ENCODE results near the gene TRIM21.
"Not testable (repeated sequence)": the region's sequence is repeated elsewhere in the genome, so short reads cannot be mapped to it uniquely, and the experiment has no call there.

Gene TRIM21

GRCh38 chr11:4393209-4393857, at the start of gene TRIM21:
TRIM21 (minus strand) TSS chr11:4393702; CDS start chr11:4390409, 3,293 bp downstream.
- DNase-seq (ENCODE audit: low read depth): peak; percentile 52

DNA sequence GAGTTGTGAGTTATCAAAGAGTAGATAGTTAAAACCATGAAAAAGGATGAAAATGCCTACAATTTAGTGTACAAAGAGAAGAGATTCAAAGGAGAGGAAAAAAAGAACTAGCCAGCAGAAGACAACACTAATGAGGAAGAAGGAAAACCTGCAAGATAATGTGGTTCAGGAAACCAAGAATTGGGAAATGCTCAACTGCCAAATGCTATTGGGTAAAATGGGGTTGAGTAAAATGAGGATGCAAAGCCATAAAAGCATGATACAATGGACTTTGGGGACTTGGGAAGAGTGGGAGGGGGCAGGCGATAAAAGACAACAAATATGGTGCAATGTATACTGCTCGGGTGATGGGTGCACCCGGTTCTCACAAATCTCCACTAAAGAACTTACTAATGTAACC, 48.0 kb upstream of the TRIM21 start:
- no peak for DNase-seq (ENCODE audit: low read depth)

DNA sequence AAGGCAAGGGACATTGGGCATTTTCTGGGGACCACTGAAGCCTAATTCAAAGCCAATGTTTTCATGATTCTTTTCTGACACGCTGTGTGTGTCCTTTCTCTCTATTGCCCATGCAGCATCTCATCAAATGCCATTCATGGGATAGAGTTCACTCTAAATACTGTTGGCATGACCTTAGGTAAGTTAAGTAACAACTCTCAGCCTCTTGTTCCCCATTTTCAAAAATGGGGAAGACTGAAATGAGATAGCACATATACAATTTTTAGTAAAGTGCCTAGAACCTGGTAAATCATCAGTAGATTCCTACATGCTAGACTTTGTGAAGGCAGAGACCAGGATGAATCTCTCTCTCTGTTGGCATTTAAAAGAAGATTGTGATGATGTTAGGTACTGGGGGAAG, 42.9 kb upstream of the TRIM21 start:
- DNase-seq (ENCODE audit: low read depth): no peak

- no peak for DNase-seq (ENCODE audit: low read depth)
These were observed 40.4 kb upstream of the TRIM21 start for GRCh38 chr11:4433856-4434255.

DNA sequence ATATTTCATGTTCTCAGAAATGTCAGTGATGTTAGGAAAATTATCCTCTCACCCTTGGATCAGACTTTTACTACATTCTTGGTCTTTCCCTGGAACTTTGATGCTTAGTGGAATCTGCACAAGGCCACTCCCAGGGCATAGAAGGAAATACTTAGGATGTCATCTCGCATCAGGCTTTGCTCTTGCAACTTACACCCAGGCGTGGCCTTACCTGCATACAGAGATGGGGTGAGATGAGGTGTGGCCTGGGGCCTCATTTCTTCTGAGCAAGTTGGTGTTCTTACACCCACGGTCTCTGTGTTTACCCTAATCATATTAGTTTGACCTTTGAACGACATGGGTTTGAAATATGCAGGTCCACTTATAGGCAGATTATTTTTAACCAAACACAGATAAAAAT, 36.5 kb upstream of the TRIM21 start:
- no peak for DNase-seq (ENCODE audit: low read depth)

DNA sequence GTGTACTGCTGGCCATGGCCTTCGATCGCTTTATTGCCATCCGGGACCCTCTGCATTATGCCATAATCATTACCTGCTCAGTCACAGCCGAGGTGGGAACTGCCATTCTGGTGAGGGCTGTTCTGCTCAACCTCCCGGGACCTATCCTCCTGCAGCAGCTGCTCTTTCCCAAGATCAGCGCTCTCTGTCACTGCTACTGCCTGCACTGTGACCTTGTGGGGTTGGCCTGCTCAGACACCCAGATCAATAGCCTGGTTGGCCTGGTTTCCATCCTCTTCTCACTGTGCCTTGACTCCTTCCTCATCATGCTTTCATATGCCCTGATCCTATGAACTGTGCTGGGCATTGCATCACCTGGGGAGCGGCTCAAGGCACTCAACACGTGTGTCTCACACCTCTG, 24.9 kb upstream of the TRIM21 start:
- DNase-seq (ENCODE audit: low read depth): no peak

GRCh38 chr11:4416816-4417215, 23.3 kb upstream of the TRIM21 start:
- DNase-seq (ENCODE audit: low read depth): no peak

DNA sequence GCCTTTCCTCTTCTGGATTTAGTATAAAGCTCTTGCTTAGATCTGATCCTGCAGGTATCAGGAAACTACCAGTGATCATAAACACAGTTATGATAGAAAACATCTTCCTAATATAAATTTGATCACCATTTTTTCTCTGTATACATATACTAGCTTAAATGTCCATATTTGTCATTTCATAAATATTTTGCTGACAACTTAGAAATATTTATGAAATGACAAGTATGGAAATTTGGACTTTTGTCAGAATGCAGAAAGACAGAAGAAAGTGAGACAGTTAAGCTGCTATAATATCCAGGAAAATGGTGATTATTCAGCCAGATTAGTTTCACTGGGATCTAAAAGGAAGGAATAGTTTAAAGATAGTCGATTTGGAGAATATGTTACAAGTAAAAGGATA, 22.8 kb upstream of the TRIM21 start:
- DNase-seq (ENCODE audit: low read depth): no peak

DNA sequence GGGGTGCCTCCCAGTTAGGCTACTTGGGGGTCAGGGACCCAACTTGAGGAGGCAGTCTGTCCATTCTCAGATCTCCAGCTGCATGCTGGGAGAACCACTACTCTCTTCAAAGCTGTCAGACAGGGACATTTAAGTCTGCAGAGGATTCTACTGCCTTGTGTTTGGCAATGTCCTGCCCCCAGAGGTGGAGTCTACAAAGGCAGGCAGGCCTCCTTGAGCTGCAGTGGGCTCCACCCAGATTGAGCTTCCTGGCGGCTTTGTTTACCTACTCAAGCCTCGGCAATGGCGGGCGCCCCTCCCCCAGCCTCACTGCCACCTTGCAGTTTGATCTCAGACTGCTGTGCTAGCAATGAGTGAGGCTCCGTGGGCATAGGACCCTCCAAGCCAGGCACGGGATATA, 12.7 kb upstream of the TRIM21 start:
- not testable (repeated sequence) for DNase-seq (ENCODE audit: low read depth)

DNA sequence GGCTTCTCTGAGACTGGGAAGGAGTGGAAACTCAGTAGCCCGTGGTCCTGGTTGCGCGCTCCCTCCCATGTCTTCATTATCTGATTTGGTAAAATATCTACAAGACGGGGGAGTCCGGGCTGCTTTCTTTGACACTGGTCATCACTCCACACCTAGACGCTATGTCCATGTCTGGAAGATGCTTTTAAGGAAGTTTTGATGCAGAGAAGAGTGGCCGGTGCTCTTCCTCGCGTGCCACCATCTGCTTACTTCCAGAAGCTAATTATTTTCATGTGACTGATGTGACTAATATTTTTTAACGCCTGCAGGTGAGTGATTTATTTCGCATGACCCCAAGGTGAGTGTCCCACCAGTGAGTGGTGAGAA, 339 bp upstream of the TRIM21 start:
- DNase-seq (ENCODE audit: low read depth): no peak

DNA sequence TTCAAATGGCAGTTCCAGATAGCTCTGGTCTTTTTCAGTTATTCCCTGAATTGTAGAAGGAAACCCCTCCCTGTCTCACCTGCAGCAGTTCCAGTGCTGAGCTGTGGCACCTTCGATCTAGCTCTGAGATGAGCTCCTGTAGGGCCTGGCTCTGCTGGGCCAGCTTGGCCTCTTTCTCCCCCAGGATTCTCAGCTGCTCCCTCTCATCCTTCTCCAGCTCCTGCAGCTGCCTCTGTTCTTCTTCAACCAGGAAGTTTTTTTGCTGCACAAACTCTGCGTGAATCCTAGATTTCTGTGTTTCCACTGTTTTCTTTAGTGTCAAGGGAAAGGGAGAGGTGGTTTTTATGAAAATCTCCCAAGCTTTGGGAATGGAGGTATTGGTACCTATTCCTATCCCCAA, 5.3 kb downstream of the TRIM21 start:
- no peak for DNase-seq (ENCODE audit: low read depth)

DNA sequence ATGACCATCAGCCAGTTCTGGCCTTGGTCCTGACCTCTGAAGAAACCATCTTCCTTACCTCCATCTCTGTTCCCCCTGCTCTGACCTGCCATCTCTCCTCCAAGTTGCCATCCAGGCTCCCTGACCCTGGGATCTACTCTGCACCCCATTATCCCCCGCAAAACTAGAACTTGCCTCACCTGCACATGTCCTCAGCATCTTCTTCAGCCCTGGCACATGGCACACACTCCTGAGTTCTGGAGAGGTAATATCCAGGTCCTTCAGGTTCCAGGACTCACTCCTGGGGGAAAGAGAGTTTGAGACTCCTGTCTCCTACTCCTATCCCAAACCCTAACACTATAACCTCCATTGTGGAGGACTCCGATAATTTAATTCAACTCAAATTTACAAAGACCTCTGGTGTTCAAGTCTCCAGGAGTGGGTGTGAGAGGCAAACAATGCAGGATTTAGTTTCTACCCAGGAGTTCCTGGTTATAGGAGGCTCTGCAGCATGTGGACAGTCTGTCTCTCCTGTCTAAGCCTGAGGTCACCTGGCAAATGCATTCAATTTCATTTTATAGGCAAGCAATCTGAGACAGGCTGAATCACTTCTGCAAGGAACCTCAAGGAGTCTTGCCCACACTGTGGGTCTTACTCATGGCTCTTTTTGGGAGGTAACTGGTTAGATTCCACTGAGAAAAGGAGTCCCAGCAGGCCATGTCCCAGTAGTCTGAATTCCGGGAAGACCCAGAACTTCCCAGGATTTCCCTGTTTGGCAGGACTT, 7.3 kb downstream of the TRIM21 start:
- DNase-seq (ENCODE audit: low read depth): no peak

GRCh38 chr11:4381901-4382300, 11.6 kb downstream of the TRIM21 start:
- no peak for DNase-seq (ENCODE audit: low read depth)

DNA sequence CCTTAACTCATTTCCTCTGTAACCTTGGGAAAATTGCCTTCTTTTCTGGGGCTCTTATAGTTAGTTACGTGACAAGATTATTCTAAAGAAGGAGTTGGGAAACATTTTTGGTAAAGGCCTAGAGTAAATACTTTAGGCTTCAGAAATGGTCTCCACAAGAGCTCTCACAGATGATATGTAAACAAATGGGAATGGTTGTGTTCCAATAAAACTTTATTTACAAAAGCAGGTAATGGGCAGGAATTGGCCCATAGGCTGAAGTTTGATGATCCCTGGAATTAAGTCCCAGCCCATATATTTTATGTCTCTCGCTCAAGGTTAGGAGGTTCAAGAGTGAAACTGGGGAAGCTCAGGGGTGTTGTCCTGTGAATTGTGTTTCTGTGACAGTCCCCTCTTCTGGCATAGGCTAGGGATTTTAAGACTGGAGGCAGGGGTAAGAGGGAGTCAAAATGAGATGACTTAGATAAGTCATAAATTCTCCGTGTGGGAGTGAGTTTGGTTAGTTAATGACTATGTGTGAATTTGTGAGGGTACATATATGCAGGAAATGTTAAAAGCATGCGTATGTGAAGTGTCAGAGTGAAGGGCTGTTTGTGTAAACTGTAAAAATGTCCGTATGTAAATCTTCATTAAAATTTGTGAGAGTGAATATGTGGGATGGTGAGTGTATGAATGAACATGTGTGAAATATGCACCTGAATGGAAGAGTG, 17.9 kb downstream of the TRIM21 start:
- no peak for DNase-seq (ENCODE audit: low read depth)

- DNase-seq (ENCODE audit: low read depth): no peak
These were observed 23.3 kb downstream of the TRIM21 start for GRCh38 chr11:4370166-4370565.

- no peak for DNase-seq (ENCODE audit: low read depth)
These were observed 25.2 kb downstream of the TRIM21 start, which contains the start of gene OR52B4 for GRCh38 chr11:4368286-4368685. OR52B4 (minus strand) TSS chr11:4368386; CDS start chr11:4368295, 91 bp downstream.

DNA sequence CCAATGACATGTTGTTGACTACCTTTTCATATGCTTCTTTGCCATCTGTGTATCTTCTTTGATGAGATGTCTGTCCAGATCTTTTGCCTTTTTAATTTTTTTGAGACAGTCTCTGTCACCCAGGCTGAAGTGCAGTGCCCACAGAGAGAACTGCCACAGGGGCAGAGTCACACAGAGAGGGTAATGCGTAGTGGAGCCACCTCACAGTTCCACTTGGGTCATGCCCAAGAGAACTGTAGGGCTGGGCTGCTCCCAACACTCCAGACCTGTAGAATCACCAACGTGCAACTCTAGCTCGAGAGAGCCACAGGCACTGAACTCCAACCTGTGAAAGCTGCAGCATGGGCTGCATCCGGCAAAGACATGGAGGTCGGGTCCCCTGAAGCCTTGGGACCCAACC, 45.4 kb downstream of the TRIM21 start:
- DNase-seq (ENCODE audit: low read depth): not testable (repeated sequence)

DNA sequence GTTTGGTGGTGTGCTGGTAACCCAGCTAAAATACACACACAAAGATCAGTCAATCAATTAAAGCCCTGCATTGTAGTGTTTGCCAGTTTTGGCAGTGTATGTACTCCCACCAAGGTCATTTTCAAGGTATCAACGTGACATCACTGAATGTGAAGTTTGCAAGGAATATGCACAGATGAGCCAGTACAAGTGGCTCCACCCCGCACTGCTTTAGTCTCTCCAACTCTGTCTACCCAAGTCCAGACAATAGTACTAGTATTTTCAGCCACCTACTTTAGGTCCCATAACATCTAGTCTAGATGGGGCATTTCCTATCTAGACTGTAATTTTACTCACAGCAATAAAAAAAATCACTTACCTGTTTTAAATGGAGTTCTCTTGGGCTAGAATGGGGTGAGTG, 48.1 kb downstream of the TRIM21 start:
- not testable (repeated sequence) for DNase-seq (ENCODE audit: low read depth)
